ENCODE measurements around the gene TMEM163.
"Not testable (repeated sequence)": the region's sequence is repeated elsewhere in the genome, so short reads cannot be mapped to it uniquely, and the experiment has no call there.

TMEM163 gene

DNA sequence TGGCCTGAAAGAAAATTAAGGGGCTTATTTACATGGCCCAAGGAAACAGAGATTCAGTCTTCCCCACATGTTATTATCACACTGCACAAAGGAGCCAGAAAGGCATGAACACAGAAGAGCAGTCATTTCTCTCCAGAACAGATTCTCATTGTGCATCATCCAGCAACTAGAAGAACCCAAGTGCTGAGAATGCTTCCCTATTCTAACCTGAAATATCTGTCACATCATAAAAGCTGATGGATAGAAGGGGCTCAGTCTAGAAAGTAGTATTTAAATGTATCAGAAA is 145.8 kb downstream of the TMEM163 start:
- DNase-seq = no peak

DNA sequence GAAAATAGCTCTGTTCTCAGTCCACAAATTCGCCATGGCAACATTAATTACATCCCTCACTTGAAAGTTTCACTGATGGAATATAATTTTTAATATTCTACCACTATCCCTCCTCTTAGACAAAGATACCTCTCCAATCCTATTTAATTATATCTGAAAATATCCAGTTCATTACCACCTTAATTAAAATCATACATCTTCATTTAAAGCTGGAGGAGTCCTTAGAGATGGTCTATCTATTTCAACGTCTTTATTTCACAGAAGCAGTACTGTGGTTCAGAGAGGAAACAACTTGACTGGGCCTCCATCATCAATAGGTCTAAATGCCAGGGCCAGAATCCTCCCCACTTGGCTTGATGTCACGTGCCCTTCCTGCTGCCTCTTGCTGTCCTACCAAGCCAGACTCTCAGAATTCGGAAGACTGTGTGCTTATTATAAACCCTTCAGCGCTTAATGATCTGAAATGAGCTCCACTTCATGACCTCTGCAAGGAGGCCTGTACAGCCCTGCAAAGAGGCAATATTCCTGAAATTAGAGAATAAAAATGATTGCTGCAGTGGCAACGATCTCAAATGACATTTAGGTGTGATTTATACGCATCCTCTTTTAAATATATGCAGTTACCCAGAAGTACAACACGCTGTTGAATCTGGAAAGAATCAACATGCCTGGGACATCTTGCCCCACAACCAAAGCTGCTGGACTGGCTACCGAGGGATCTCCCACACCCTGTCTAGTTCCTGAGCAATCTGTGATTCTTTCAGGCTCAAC is 146.3 kb downstream of the TMEM163 start:
- DNase-seq = no peak

DNA sequence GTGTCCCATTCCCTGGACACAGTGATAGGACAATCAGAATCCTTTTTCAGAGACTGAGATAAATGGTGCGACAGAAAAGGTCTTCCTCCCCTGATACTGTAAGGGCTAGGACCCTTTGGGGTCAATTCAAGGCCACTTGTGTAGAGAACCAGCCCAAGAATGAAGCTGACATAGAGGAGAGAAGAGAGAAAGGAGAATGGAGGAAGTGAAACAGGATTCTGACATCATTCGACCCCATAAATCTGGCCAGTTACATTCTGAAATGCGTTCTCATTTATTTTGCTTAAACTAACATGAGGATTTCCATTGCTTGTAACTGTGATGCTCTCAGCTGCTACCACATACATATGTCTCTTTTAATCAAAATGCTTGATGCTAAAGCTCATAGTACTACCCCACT is 148.1 kb downstream of the TMEM163 start:
- no peak for DNase-seq

DNA sequence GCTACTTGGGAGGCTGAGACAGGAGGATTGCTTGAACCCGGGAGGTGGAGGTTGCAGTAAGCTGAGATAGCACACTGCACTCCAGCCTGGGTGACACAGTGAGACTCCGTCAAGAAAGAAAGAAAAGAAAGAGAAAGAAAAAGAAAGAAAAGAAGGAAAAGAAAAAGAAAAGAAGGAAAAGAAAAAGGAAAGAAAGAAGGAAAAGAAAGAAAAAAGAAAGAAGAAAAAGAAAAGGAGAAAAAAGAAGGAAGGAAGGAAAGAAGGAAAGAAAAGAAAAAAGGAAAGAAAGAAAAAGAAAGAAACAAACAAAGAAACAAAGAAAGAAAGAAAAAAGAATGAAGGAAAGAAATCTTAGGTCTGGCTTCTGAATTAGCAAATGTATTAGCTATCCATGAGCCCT is 150.4 kb downstream of the TMEM163 start:
- DNase-seq = no peak

DNA sequence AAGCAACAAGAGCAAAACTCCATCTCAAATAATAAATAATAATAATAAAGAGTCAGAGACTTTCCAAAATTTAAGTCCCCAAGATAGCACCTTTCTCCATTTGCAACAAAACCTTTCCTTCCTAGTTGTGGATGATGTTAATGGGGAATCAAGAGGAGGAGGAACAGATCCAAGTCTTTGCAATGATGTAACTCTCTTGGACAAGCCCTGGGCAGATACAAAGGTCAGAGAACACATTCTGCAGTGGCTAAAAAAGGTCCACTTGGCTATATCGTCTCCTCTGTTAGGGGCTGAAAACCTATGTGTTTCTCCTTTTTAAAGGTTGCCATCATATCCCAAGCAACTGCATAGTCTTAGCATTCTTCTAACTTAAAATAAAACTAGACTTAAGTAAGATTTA is 151.1 kb downstream of the TMEM163 start:
- DNase-seq = no peak

DNA sequence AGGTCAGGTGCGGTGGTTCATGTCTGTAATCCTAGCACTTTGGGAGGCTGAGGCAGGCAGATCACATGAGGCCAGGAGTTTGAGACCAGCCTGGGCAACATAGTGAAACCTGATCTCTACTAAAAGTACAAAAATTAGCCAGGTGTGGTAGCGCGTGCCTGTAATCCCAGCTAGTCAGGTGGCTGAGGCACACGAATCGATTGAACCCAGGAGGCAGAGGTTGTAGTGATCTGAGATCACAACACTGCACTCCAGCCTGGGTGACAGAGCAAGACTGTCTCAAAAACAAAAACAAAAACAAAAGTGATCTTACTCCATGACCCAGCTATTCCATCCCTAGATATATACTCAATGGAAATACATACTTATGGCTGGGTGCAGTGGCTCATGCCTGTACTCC is 153.8 kb downstream of the TMEM163 start:
- DNase-seq = not testable (repeated sequence)

DNA sequence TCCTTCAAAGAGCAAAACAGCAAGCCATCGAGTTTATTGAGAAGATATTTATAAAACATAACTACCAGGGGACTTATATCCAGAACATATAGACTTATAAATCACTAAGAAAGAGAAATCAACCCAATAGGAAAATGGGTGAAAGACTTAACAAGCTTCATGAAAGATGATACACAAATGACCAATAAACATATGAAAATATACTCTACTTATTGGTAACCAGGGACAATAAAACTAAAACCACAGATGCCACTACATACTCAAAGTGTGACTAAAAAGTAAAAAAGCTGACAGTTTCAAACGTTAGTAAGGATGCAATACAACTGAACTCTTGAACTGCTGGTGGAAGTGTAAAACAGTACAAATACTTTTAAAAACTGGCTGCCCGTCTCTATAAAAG is 154.3 kb downstream of the TMEM163 start:
- DNase-seq = no peak

DNA sequence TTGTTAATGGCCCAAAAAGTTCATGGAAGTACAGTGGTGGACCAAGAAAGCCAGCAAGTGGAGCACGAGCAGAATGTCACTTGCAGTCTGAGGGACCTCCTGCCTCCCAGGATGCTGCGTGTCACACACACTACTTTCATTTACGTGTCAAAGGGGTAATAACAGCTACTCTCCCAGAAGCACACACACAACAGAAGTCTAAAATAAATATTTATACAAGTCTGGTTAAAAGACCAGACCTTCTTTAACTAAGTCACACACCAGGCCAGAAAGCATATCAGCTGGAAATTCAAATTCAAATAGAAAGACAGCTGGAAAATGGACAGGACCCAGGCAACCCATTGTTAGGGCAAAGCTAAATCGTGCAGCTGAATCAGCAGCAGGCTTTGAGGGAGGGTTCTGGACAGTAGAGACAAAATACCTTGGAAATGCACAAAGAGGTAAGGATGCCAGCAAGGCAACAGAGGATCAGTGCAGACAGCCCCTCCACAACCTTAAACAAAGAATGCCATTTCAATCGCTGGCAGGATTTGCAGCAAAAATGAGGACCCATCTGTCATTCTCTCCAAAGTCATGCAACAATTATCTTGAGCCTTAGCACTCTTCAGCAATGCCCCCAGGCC is 160.5 kb downstream of the TMEM163 start:
- no peak for DNase-seq

DNA sequence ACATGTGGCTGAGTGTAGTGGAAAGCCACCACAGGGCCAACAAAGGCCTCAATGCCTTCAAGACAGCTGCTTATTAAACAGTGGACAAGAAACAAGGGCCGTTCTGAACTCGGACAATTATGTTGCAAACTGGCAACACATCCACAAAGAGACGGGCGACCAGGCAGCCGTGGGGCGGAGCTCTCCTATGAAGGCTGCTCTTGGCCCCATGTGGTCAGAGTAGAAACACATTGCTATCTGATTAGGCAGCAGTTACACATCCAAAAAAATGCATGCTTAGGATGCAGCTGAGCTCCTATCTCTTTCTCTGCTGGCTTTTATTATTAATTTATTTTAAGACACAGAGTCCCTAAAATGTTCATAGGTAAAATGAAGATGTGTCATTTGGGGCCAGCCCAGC is 163.4 kb downstream of the TMEM163 start:
- no peak for DNase-seq

DNA sequence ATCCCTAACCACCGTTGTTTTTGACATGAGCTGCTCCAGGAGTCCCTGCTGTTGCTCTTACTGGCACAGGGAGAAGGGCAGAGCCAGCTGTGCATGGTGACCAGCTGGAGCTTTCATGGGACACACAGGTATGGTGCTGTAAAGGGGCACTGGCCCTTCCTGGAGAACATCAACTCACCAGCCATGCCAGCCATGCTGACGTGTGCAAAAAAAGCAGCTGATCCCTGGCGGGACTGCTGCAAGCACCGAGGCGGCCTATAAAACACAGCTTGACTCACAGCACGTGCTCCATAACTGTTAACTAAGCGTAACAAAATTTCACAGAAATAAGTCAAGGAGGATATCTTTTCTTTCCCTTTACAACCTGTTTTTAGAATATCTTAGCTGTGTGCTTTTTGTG is 165.1 kb downstream of the TMEM163 start:
- no peak for DNase-seq

DNA sequence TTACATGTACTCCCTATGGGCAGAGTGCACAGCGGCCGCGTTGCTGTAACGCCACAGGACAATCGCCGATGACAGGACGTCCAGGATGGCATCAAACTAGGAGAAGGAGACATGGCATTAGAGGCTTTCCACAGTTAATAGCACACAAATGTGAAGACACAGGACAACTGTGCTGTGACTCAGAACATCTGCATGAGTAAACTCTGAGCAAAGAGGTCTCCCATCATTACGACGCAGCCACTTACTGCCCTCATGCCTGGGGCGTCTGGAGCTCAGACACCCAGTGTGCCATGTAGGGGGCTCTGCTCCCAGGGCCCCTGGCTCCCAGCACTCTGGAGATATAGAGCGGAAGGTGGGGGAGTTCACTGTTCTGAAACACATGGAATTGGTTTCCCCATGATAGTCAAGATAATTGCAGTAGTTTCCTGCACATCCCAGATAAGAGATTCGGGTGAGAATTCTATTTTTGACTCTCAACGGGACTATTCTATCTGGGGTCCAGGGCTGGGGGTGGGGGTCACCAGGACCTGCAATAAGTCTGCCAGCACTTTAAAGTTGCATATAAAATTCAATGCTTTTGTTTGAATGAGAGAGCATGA is 168.1 kb downstream of the TMEM163 start:
- no peak for DNase-seq

DNA sequence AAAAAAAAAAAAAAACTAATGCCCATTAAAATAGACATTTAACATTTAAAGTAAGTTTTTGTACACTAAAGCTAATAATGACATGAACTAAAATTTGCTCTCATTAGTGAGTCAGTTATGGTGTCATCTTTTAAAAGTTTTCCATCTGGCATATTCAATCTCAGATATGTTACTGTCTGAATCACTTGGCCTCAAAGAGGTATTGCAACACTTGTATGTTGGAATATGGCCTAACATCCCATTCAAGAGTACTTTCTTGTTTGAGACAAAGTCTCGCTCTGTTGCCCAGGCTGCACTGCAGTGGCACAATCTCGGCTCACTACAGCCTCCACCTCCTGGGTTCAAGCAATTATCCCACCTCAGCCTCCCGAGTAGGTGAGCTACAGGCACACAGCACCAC is 169.7 kb downstream of the TMEM163 start:
- no peak for DNase-seq

DNA sequence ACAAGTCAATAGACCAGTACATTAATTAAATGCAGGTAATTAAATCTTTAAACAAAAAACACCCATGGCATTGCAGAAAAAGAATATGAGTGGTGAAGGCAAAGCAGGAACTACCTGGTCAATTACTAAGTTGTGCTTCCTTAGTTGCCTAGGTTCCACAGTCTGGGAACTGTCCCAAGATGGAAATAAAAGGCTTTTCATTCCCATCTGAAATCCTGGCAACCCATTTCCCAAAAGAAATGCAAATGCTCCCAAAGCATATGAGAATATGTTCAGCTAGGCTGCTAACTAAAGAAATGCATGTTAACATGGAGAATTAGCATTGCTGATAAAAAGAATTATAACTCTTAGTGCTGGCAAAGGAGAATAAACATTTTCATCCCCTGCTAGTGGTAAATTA is 177.8 kb downstream of the TMEM163 start:
- no peak for DNase-seq

DNA sequence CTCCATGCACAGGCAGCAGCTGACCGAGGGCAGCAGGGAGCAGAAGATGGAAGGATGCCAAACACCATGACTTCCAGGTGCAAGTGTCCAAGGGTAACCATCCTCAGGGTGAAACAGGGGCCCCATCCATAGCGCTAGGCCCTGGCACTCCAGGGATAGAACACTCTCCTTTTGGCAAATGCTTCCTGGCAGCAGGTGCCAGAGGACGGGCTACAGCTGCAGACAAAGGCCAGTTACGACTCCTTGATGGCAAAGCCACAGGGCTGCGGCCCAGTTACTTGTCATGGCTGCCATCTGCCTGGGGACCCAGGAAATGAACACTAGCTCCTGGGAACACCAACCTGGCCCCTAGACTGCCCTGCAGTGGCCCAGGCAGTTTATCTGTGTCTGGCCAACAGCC is 178.8 kb downstream of the TMEM163 start:
- no peak for DNase-seq

DNA sequence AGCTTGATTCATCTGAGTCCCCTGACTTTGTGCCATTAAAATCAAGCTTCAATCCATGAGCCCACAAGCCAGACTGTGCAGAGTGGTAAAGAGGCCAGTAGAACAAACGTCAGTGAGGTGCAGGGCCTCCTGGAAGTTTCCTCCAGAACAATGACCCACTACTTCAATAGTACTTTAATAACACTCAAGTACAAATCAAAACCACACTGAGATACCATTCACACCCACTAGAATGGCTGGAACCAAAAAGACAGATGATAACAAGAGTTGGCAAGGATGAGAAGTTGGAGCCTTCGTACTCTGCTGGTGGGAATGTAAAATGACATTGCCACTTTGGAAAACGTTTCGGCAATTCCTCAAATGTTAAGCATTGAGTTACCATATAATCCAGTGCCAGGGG is 181.1 kb downstream of the TMEM163 start:
- no peak for DNase-seq

DNA sequence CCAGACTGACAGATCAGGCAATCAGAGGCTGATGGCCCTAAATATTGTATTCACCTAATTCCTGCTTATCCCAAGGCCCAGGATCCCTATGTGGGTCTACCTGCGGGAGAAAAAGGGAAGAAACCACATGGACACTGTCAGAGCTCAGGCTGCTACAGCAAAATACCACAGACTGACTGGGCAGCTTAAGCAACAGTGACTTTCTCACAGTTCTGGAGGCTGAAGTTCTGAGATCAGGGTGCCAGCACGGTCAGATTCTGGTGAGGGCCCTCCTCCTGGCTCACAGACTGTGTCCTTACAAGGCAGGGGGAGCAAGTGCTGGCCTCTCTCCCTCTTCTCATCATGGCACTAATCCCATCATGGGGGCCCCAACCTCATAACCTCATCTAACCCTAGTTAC is 181.7 kb downstream of the TMEM163 start:
- no peak for DNase-seq

DNA sequence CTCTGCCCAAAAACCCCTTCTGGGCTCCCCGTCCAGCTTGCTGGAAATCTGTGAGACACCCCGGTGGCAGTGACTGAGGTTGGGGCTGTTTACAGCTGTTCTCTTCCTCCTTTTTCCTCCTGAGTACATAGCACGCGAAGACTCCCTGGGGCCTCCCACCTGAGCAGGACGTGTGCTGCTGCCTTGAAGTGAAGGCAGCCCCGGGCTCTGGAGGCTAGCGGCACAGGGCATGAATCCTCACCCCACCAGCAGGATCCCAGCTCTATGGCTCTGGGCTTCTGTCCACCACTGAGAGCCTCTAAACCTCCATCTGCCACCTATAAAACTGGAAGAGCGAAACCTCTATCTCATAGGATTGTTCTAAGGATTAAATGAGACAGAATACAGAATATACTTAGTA is 182.5 kb downstream of the TMEM163 start:
- no peak for DNase-seq

DNA sequence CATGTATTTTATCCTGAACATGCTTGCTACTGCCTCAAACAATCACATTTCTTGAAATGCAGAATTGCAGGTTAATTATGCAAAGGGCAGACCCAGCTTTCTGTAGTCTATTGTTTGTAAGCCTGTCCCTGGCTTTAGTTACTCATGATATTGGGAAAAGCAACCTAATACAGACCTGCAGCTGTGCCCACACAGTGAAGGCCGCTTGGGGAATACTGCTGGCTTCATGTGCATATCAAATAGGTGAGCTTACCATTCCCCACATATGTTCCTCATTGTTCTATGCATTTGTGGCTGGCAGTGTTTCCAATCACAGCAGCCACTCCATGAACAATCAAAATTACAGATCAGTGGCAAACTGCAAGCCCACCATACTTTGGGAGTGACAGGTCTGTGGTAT is 186.3 kb downstream of the TMEM163 start:
- DNase-seq = no peak

DNA sequence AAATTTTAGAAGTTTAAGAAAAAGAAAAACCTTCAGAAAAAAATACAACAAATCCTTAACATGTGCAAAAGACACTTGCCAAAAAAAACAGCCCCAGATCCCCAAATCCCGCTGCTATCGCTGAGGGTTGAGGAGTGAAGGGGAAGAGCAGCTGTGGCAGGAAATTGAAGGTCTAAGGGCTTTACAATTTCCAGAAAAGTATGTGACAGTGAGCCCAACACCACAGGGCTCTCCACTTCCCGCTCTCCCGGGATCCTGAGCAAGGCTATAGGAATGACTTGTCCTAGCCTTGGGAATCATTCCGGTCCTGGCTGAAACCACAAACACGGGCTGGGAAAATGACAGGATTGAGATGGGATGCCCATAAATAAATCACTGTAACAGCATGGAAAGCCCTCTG is 191.4 kb downstream of the TMEM163 start:
- no peak for DNase-seq

DNA sequence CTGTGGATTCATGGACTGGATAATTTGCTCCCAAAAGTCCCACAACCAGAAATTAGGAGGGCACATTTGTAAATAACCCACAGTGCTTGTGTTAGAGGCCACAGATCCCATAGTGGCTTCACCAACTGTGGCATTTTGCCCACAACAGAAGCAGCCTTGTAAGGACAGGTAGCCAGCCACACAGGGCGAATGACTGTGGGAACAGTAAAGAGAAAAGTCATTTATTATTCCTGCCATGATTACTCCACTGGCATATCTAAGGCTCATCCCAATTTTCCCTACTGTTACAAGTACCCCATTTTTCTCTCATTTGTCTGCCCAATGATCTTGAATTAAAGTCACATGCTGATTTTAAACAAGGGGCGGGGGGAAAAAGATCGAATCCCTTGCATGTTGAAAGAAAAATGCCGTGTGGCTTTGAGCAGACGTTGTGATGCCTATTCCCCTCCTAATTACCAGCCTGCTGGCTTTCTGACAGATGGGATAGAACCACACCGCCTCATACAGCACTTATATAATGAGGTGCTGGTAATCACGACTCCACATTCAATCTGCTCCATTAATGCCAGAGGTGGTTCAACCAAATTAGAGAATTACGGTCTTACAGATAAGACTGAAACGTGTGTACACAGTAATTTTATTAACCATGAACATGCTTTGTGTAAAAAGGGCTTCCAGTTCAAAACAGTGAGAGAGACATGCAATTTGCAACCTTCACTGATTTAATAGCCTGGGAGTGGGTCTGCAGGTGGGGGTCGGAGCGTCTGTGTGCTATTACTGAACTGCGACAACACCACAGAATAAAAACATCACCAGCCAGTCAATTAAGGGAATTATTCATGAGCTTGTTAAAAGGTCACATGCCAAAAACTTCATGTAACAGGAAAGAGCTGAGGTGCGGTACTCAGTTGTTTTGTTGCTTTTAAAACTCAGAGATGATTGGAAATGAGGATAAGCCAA is 196.0 kb downstream of the TMEM163 start:
- no peak for DNase-seq

DNA sequence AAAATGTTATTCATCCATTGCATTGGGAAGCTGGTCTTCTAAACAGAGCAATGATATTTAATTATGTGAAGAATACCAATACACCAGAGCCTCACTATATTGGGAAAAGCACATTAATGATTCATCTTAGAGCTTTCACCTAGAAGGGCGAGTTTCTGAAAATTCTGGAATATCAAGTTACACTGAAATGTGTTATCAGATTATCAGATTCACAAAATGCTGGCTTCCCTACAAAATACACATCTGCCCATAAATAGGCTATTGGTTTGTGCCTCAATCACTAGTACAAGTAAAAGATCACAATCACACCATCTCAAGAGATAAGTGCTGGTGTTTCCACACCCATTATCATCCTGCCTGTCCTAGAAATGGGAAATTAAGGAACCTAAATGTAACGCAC is 200.7 kb downstream of the TMEM163 start:
- no peak for DNase-seq

DNA sequence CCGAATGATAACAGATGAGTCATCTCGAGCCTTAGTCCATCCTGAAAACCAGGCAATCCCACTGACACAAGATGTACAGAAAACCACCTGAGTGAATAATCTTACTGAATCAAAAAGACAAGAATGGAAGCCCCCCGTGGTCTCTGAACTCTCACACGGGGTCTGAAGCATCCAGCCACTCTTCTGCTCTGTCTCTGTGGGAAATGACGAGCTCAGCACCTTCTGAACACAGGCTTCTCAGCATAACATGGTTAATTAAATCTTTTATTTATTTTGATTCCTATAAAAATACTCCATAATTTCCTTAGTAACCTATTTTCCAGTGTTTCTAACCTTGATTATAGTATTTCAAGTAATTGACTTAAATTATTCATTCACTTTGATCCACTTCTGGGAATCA is 203.7 kb downstream of the TMEM163 start:
- DNase-seq = no peak

DNA sequence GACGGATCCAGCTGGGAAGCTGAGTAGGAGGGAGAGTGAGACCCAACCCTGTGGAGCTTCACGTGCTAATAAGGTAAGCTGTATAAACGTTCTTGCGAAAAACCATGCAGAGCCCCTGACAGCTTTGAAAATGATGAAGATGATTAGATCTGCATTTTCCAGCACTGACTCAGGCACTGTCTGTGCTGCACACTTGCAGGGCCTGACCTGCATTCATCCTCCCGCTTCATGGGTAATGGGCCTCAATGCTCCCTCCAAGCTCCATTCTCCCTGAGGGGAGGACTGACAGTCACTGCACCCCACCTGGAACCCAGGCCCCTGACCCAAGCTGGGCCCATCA is 205.4 kb downstream of the TMEM163 start:
- no peak for DNase-seq

All from NCI-H1048 (cell line).